Esophagus squamous epithelium (tissue), 5 donors: Measurements from ENCODE around the gene CDKN2B-AS1. TPM values are rescaled to one million over a fixed set of nuclear protein-coding genes. Genes with fewer than 3 reads are reported as not detected.
A peak's percentile ranks its signal among the peaks of the same experiment; 100 is the strongest.

Experiments used
- DNase-seq: peaks from one replicate; lab custom pipeline; 2025; lab: John Stamatoyannopoulos, UW
- H3K27ac ChIP-seq, 4 donors: fragments of 200-600 bp; sonication (generic); one replicate each; pipeline ENCODE4 v1.5.1; 2016 to 2019; ENCODE audit warnings: mild to moderate bottlenecking in 1 of 4
- H3K27me3 ChIP-seq, 4 donors: fragments of 200-600 bp; sonication (generic); 1 replicate in 3 of 4; 2 replicates in 1 of 4; pipeline versions ENCODE4 v1.5.1 to v1.6.0; 2017 to 2021; ENCODE audit warnings: antibody characterized with exemption in 1 of 4
- H3K36me3 ChIP-seq, 3 donors: fragments of 200-600 bp; sonication (generic); one replicate each; pipeline ENCODE4 v1.5.1; 2016 to 2019
- H3K4me1 ChIP-seq, 3 donors: fragments of 200-600 bp; sonication (generic); one replicate each; pipeline ENCODE4 v1.5.1; 2017 to 2019
- H3K4me3 ChIP-seq, 4 donors: fragments of 200-600 bp; sonication (generic); 1 replicate in 3 of 4; 2 replicates in 1 of 4; pipeline ENCODE4 v1.5.1; 2016 to 2019; ENCODE audit warnings: mild to moderate bottlenecking in 2 of 4, moderate library complexity in 1 of 4
- H3K9me3 ChIP-seq, 3 donors: fragments of 200-600 bp; sonication (generic); one replicate each; pipeline ENCODE4 v1.5.1; 2016 to 2019
- POLR2A ChIP-seq, 4 donors: fragments of 450-650 bp; IDR thresholded peaks; one replicate each; pipeline ENCODE4 v1.6.1; 2017; ENCODE audit warnings: antibody characterized with exemption in 4 of 4, mild to moderate bottlenecking in 4 of 4, moderate library complexity in 3 of 4
- WGBS, 2 donors: methylation state at CpG; one replicate each; pipeline ENCODE4 v1.1.5; 2018; 5-methylcytosine and 5-hydroxymethylcytosine counted together
- intact Hi-C: fragments of 100-400 bp; cut with DNase I; formaldehyde crosslinking; loops from one replicate; pipeline ENCODE4 v1.15.0; 2022
- total RNA-seq, 4 donors: library from RNA; depleted of rRNA; stranded (reverse); fragments of >200 nt; gene quantifications; one replicate each; pipeline ENCODE4 v1.1.0, GENCODE V29; 2016
- TF ChIP-seq, protein P1 (sequence below), 6 experiments: fragments of 450-650 bp in 4 of 6; fragments of 200-600 bp in 2 of 6; sonication (generic) in 2 of 6; IDR thresholded peaks; one replicate each; pipeline ENCODE4 v1.5.1; 2016 to 2019; ENCODE audit warnings: antibody characterized with exemption in 6 of 6, mild to moderate bottlenecking in 4 of 6, moderate library complexity in 4 of 6
- donor health status: DM: yes; HTN: yes; CAD: no.

The CDKN2B-AS1 gene
- total RNA-seq, 4 donors from 2014 or later = 0.48 to 1.7 (median 0.80) TPM

DNA sequence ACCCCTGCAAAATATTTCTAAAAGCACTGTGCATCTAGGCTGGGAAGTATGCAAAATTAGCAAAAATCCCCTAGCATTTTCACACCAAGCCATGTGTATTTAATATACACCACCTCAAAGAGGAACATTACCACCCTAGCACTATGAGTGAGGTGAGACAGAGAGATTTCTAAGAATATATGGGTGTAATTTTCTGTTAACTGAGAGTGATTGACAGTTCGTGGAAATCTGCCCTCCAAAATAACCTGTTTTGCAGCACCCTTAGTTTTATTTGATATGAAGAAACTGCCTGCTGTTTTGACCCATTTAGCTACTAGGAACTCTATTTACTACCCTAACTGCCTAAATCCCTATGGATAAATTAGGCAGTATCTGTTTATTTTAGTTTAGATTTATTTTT lies 78.8 kb downstream of the CDKN2B-AS1 start:
- Histone ChIP-seq H3K27ac (no peak overlapping the region), H3K9me3 (no peaks in the 10 kb centered on the region), H3K36me3 (no peaks in the 10 kb centered on the region), H3K4me3 (no peak overlapping the region), H3K4me1 (no peaks in the 10 kb centered on the region), H3K27me3 (no peaks in the 10 kb centered on the region)
- no peak for DNase-seq
- TF ChIP-seq POLR2A (IDR thresholded peaks at IDR 0.05) = no peak
- TF ChIP-seq, protein P1, sequence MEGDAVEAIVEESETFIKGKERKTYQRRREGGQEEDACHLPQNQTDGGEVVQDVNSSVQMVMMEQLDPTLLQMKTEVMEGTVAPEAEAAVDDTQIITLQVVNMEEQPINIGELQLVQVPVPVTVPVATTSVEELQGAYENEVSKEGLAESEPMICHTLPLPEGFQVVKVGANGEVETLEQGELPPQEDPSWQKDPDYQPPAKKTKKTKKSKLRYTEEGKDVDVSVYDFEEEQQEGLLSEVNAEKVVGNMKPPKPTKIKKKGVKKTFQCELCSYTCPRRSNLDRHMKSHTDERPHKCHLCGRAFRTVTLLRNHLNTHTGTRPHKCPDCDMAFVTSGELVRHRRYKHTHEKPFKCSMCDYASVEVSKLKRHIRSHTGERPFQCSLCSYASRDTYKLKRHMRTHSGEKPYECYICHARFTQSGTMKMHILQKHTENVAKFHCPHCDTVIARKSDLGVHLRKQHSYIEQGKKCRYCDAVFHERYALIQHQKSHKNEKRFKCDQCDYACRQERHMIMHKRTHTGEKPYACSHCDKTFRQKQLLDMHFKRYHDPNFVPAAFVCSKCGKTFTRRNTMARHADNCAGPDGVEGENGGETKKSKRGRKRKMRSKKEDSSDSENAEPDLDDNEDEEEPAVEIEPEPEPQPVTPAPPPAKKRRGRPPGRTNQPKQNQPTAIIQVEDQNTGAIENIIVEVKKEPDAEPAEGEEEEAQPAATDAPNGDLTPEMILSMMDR (IDR thresholded peaks at IDR 0.05) = no peak
- intact Hi-C loops = no loop called here
- WGBS, 2 donors = 57 to 65% methylated on average over 1 of the region's 1 CpG

DNA sequence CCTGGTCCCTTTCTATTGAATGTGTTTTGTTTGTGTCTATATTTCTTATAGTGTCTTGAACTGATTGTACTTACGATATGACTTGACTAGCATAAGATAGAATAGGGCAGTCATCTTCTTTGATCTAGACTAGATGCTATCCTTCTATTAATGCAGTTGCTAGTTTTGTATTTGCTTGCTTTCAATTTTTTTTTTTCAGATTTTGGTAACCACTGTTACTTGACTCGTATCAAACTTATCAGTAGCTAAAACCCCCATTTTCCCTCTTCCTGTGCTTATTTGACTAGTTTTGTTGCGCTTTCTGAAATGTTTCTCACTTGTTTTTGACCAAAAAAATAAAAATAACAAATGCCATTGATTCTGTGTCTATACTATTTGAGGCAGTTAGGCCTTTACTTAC lies 83.5 kb downstream of the CDKN2B-AS1 start:
- intact Hi-C loops = no loop called here
- TF ChIP-seq, protein P1 (IDR thresholded peaks at IDR 0.05) = no peak
- TF ChIP-seq POLR2A (IDR thresholded peaks at IDR 0.05) = no peak
- H3K4me1 ChIP-seq = peaks cover 6 to 15% (median 9%) of the 10 kb centered on the region in 3 donors
- no peak for DNase-seq
- no peak overlapping the region for H3K4me3 ChIP-seq
- H3K27me3 ChIP-seq = no peaks in the 10 kb centered on the region
- H3K27ac ChIP-seq = no peak overlapping the region
- no peaks in the 10 kb centered on the region for H3K9me3 ChIP-seq
- 80 to 91% methylated on average over 3 of the region's 3 CpGs for WGBS, 2 donors
- no peaks in the 10 kb centered on the region for H3K36me3 ChIP-seq

DNA sequence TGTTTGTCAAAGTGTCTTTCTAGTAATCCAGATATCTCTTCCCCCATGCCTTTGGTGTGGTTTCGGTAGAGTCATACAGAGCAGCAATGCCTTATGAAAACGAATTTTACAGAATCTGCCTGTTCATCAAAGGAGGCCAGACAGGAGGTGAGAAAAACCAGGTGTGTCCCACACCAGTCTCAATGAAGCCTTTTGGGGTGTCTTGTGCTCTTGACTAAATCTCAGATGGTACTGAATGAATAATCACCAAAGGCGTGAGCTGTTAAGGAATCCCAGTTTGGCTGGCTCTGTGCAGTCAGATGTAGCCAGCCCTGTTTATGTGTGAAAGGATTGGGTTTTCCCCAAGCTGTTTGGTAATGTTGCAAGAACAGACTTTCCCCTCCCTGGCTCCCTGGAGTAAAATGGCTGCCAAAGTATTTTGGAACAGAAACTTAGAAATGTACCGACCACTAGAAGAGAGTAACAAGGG lies 85.3 kb downstream of the CDKN2B-AS1 start:
- TF ChIP-seq, protein P1 (IDR thresholded peaks at IDR 0.05) = no peak
- no peak for TF ChIP-seq POLR2A (IDR thresholded peaks at IDR 0.05)
- H3K27me3 ChIP-seq = no peaks in the 10 kb centered on the region
- 21 to 23% methylated on average over 3 to 4 of the region's 4 CpGs for WGBS, 2 donors
- DNase-seq = no peak
- no peaks in the 10 kb centered on the region for H3K36me3 ChIP-seq
- no peaks in the 10 kb centered on the region for H3K9me3 ChIP-seq
- intact Hi-C loops = no loop called here
- peaks cover 9 to 23% (median 13%) of the 10 kb centered on the region in 3 donors for H3K4me1 ChIP-seq
- H3K4me3 ChIP-seq = no peak overlapping the region
- peak overlapping the region; percentile 33 to 71 (median 54) for H3K27ac ChIP-seq

DNA sequence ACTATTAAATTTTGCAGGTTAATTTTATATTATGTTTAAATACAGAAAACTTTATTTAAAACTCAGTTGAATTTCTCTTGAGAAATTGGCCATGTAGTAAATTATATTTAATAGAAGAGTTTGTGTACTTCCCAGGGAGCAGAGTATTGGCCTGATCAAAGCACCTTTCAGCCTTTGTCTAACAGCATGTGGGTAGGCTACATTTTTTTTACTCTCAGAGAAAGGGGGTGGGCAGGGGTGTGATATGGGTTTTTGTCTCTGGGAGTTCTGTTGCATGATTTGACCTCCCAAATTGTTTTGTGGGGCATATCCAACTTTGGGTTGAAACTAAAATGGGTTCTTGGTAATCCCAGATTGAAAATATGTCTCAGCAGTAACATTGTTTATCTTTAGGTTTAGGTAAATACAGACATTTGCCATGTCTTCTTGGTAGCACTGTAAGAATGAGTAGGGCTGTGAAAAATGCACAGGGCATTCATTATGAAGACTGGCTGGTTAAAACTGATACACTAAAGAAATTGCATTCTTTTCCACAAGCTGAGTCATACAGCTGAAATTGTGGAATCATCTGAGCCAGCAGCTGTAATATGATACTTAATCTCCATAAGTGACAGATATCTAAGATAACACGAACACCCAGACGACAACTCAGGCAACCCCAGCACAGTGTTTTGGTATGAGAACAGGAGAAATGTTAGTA lies 89.9 kb downstream of the CDKN2B-AS1 start:
- TF ChIP-seq, protein P1 (IDR thresholded peaks at IDR 0.05) = no peak
- TF ChIP-seq POLR2A (IDR thresholded peaks at IDR 0.05) = no peak
- intact Hi-C loops = no loop called here
- Histone ChIP-seq H3K27me3 (no peaks in the 10 kb centered on the region), H3K36me3 (no peaks in the 10 kb centered on the region), H3K27ac (peak overlapping the region in 2 of 4 donors; percentile 1 to 8), H3K9me3 (no peaks in the 10 kb centered on the region), H3K4me1 (peaks cover 9 to 27% (median 17%) of the 10 kb centered on the region in 3 donors), H3K4me3 (no peak overlapping the region)
- WGBS, 2 donors = 0 to 18% methylated on average over 2 of the region's 2 CpGs
- no peak for DNase-seq

DNA sequence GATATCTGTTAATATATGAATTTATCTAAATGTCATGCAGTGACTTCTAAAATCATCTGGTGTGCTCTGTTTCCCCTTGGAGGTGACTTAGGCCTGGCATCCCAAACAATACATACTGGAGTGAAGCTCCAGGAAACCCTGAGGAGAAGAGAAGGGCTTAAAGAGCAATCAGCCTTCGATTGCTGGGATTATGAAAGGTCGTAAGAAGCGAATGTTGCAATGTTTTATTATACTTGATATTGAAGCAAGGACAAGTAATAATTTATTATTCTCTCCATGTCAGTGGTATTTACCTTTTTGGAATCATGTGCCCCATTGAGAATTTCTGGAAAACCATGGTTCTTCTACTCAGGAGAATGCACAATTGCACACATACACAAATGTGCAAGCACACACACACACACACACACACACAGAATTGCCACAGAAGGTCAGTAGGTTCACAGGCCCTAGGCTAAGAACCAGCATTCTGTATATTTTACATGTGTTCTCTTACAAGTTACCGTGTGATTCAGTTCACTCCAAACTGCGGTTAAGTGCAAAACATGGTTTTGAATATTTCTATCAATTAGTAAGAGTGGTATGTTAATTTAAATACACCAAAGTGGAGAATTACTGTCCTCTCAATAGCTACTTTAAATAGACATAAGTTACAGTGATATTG lies 93.6 kb downstream of the CDKN2B-AS1 start:
- intact Hi-C loops = no loop called here
- TF ChIP-seq POLR2A (IDR thresholded peaks at IDR 0.05) = no peak
- TF ChIP-seq, protein P1 (IDR thresholded peaks at IDR 0.05) = no peak
- 56 to 69% methylated on average over 5 of the region's 5 CpGs for WGBS, 2 donors
- Histone ChIP-seq H3K4me1 (peaks cover 0 to 15% (median 11%) of the 10 kb centered on the region in 3 donors), H3K4me3 (no peak overlapping the region), H3K9me3 (no peaks in the 10 kb centered on the region), H3K27ac (no peak overlapping the region), H3K36me3 (no peaks in the 10 kb centered on the region), H3K27me3 (no peaks in the 10 kb centered on the region)
- no peak for DNase-seq
